Skeletal muscle tissue (tissue), 4 donors: ENCODE results near the gene FAM118A. TPM values are rescaled to one million over a fixed set of nuclear protein-coding genes. Genes with fewer than 3 reads are reported as not detected.

Experiments
- H3K27ac ChIP-seq: one replicate; pipeline ENCODE4 v1.7.0; 2013; ENCODE audit warnings: mild to moderate bottlenecking, low read depth, low read length, inconsistent platforms
- H3K27me3 ChIP-seq, 3 donors: one replicate each; pipeline ENCODE4 v1.7.0; 2013; ENCODE audit warnings: low read length in 3 of 3; ENCODE audit not compliant: control insufficient read depth in 3 of 3, insufficient read depth in 3 of 3
- H3K36me3 ChIP-seq, 3 donors: one replicate each; pipeline ENCODE4 v1.7.0; 2013; ENCODE audit warnings: low read length in 3 of 3; ENCODE audit not compliant: control insufficient read depth in 3 of 3, insufficient read depth in 3 of 3
- H3K4me1 ChIP-seq, 3 donors: one replicate each; pipeline ENCODE4 v1.7.0; 2013; ENCODE audit warnings: low read length in 3 of 3, mild to moderate bottlenecking in 3 of 3; ENCODE audit not compliant: control insufficient read depth in 3 of 3, insufficient read depth in 3 of 3
- H3K4me3 ChIP-seq, 3 donors: one replicate each; pipeline ENCODE4 v1.7.0; 2013; ENCODE audit warnings: low read length in 3 of 3
- H3K9ac ChIP-seq, 3 donors: one replicate each; pipeline ENCODE4 v1.7.0; 2013; ENCODE audit warnings: low read length in 3 of 3, mild to moderate bottlenecking in 3 of 3, moderate library complexity in 2 of 3, low read depth in 1 of 3
- H3K9me3 ChIP-seq, 3 donors: one replicate each; pipeline ENCODE4 v1.7.0; 2013; ENCODE audit warnings: low read length in 3 of 3; ENCODE audit not compliant: control insufficient read depth in 3 of 3
- total RNA-seq: library from RNA; depleted of rRNA; stranded (reverse); fragments of >200 nt; gene quantifications from one replicate; pipeline ENCODE4 v1.2.3, GENCODE V29; 2014
- donor health status: Osteomylitis.

Gene FAM118A
- total RNA-seq, 1 donor from 2014 or later, result 17.2 TPM

GRCh38 chr22:45335854-45336522 lies 26.3 kb downstream of the FAM118A start:
- Histone ChIP-seq H3K9ac (peak overlapping the region in 2 of 3 donors; percentile 43 to 79), H3K9me3 (no peaks in the 10 kb centered on the region), H3K4me1 (peaks cover 52 to 63% (median 63%) of the 10 kb centered on the region in 3 donors), H3K27me3 (no peaks in the 10 kb centered on the region), H3K36me3 (peaks cover 5 to 21% (median 15%) of the 10 kb centered on the region in 3 donors), H3K4me3 (peak overlapping the region in 2 of 3 donors; percentile 12 to 54), H3K27ac (peak overlapping the region; percentile 81)

- peak overlapping the region in 2 of 3 donors; percentile 51 to 79 for H3K9ac ChIP-seq
- H3K36me3 ChIP-seq, result peaks cover 15 to 20% (median 19%) of the 10 kb centered on the region in 3 donors
- H3K4me1 ChIP-seq, result peaks cover 45 to 54% (median 53%) of the 10 kb centered on the region in 3 donors
- no peaks in the 10 kb centered on the region for H3K27me3 ChIP-seq
- H3K27ac ChIP-seq, result peak overlapping the region; percentile 77
- no peaks in the 10 kb centered on the region for H3K9me3 ChIP-seq
- peak overlapping the region; percentile 39 to 69 (median 62) for H3K4me3 ChIP-seq
Measured at GRCh38 chr22:45336971-45337431, 27.3 kb downstream of the FAM118A start.

- no peak overlapping the region for H3K27ac ChIP-seq
- H3K9ac ChIP-seq, result peak overlapping the region in 1 of 3 donors; percentile 79
- H3K9me3 ChIP-seq, result no peaks in the 10 kb centered on the region
- no peak overlapping the region for H3K4me3 ChIP-seq
- H3K36me3 ChIP-seq, result peaks cover 18 to 21% (median 21%) of the 10 kb centered on the region in 3 donors
- no peaks in the 10 kb centered on the region for H3K27me3 ChIP-seq
- peaks cover 41 to 49% (median 48%) of the 10 kb centered on the region in 3 donors for H3K4me1 ChIP-seq
Measured at GRCh38 chr22:45337536-45337935, 27.8 kb downstream of the FAM118A start.

GRCh38 chr22:45338795-45339194 lies 29.1 kb downstream of the FAM118A start:
- Histone ChIP-seq H3K4me1 (peaks cover 37 to 42% (median 40%) of the 10 kb centered on the region in 3 donors), H3K9me3 (no peaks in the 10 kb centered on the region), H3K27ac (no peak overlapping the region), H3K4me3 (no peak overlapping the region), H3K9ac (no peak overlapping the region), H3K27me3 (no peaks in the 10 kb centered on the region), H3K36me3 (peaks cover 18 to 21% (median 21%) of the 10 kb centered on the region in 3 donors)

GRCh38 chr22:45340323-45340722 lies 30.6 kb downstream of the FAM118A start:
- Histone ChIP-seq H3K9me3 (no peaks in the 10 kb centered on the region), H3K36me3 (peaks cover 18 to 24% (median 21%) of the 10 kb centered on the region in 3 donors), H3K27ac (no peak overlapping the region), H3K9ac (no peak overlapping the region), H3K4me3 (no peak overlapping the region), H3K4me1 (peaks cover 24 to 27% (median 26%) of the 10 kb centered on the region in 3 donors), H3K27me3 (no peaks in the 10 kb centered on the region)

GRCh38 chr22:45341498-45341897 lies 31.8 kb downstream of the FAM118A start:
- Histone ChIP-seq H3K27me3 (no peaks in the 10 kb centered on the region), H3K36me3 (peaks cover 18 to 24% (median 20%) of the 10 kb centered on the region in 3 donors), H3K9ac (peak overlapping the region in 1 of 3 donors; percentile 1), H3K9me3 (no peaks in the 10 kb centered on the region), H3K27ac (no peak overlapping the region), H3K4me1 (peaks cover 12 to 15% (median 14%) of the 10 kb centered on the region in 3 donors), H3K4me3 (no peak overlapping the region)

- Histone ChIP-seq H3K27ac (no peak overlapping the region), H3K27me3 (no peaks in the 10 kb centered on the region), H3K9me3 (no peaks in the 10 kb centered on the region), H3K36me3 (peaks cover 17 to 24% (median 18%) of the 10 kb centered on the region in 3 donors), H3K4me1 (no peaks in the 10 kb centered on the region), H3K4me3 (no peak overlapping the region), H3K9ac (no peak overlapping the region)
Measured at GRCh38 chr22:45343143-45343542, 33.4 kb downstream of the FAM118A start.

- Histone ChIP-seq H3K27me3 (no peaks in the 10 kb centered on the region), H3K36me3 (peaks cover 17 to 18% (median 17%) of the 10 kb centered on the region in 3 donors), H3K9me3 (no peaks in the 10 kb centered on the region), H3K4me1 (no peaks in the 10 kb centered on the region), H3K4me3 (no peak overlapping the region), H3K27ac (no peak overlapping the region), H3K9ac (no peak overlapping the region)
Measured at GRCh38 chr22:45344334-45344733, 34.6 kb downstream of the FAM118A start.

- Histone ChIP-seq H3K9ac (no peak overlapping the region), H3K4me3 (no peak overlapping the region), H3K27me3 (no peaks in the 10 kb centered on the region)
Measured at GRCh38 chr22:45349916-45350315, 40.2 kb downstream of the FAM118A start.

GRCh38 chr22:45351956-45352355 lies 42.2 kb downstream of the FAM118A start:
- H3K27me3 ChIP-seq, result no peaks in the 10 kb centered on the region
- no peaks in the 10 kb centered on the region for H3K4me1 ChIP-seq
- H3K36me3 ChIP-seq, result no peaks in the 10 kb centered on the region
- H3K9ac ChIP-seq, result no peak overlapping the region
- H3K4me3 ChIP-seq, result no peak overlapping the region
- H3K27ac ChIP-seq, result no peak overlapping the region
- H3K9me3 ChIP-seq, result no peaks in the 10 kb centered on the region

More at GRCh38 chr22:45349916-45350315, 40.2 kb downstream of the FAM118A start:
- Histone ChIP-seq H3K27ac (no peak overlapping the region), H3K9me3 (no peaks in the 10 kb centered on the region), H3K4me1 (no peaks in the 10 kb centered on the region), H3K36me3 (no peaks in the 10 kb centered on the region)
